PFSK-1 (cell line): ENCODE data around the gene NEUROD6. TPM values are rescaled to one million over a fixed set of nuclear protein-coding genes. Genes with fewer than 3 reads are reported as not detected.

Experiments
- FOXP2 ChIP-seq: optimal IDR thresholded peaks from 2 replicates; pipeline ENCODE3; 2011; ENCODE audit warnings: borderline replicate concordance, control low read depth, inconsistent platforms; ENCODE audit not compliant: insufficient read depth; ENCODE audit errors: extremely low read length, extremely low read depth
- POLR2AphosphoS5 ChIP-seq: IDR thresholded peaks from 2 replicates; pipeline ENCODE4 v1.6.1; 2012; ENCODE audit warnings: low read depth, mild to moderate bottlenecking, control low read depth, low read length, moderate library complexity
- SIN3A ChIP-seq: IDR thresholded peaks from 2 replicates; pipeline ENCODE4 v1.6.1; 2012; ENCODE audit warnings: mild to moderate bottlenecking, low read length, moderate library complexity, borderline replicate concordance; ENCODE audit not compliant: insufficient read depth
- TAF1 ChIP-seq: IDR thresholded peaks from 2 replicates; pipeline ENCODE4 v1.6.1; 2012; ENCODE audit warnings: low read length, control low read depth, borderline replicate concordance; ENCODE audit not compliant: insufficient read depth
- polyA plus RNA-seq: library from polyadenylated mRNA; unstranded; fragments of >200 nt; gene quantifications from one replicate; pipeline ENCODE4 v1.2.1, GENCODE V29; 2012; ENCODE audit warnings: low read depth, missing spikeins; ENCODE audit not compliant: insufficient read length
- TF ChIP-seq, protein P1 (sequence below), 2 experiments: IDR thresholded peaks; 2 replicates each; pipeline versions ENCODE4 v1.6.1 to v1.8.0; 2011 to 2012; ENCODE audit warnings: low read depth in 2 of 2, low read length in 2 of 2, control low read depth in 1 of 2, inconsistent platforms in 1 of 2, mild to moderate bottlenecking in 1 of 2, moderate library complexity in 1 of 2; ENCODE audit not compliant: insufficient read depth in 1 of 2

The NEUROD6 gene
- polyA plus RNA-seq, result not detected

DNA sequence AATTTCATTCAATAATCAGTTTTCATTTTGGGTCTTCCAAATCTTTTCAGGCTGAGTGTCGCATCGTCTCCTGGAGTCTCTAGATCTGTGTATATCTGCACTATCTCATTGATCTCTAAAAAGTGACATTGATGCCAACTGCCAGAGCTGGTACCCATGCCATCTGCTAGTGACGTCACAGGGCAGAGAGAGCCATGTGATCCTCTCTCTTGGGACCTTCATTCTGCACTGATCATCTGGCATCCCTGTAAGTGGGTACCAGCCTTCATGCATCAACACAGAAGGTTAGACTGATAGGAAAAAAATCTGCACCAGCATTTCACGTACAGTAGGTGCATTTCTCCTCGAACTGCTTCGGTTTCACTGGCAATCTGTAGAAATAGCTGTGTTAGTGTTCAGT lies at the start of gene NEUROD6:
Gene NEUROD6 (minus strand): TSS at position 124 of the 400 bp plus-strand sequence. CDS start 1,458 bp downstream, outside the sequence.
- TF ChIP-seq FOXP2 (no peak), POLR2AphosphoS5 (no peak), SIN3A (no peak), TAF1 (no peak)
- TF ChIP-seq, protein P1, sequence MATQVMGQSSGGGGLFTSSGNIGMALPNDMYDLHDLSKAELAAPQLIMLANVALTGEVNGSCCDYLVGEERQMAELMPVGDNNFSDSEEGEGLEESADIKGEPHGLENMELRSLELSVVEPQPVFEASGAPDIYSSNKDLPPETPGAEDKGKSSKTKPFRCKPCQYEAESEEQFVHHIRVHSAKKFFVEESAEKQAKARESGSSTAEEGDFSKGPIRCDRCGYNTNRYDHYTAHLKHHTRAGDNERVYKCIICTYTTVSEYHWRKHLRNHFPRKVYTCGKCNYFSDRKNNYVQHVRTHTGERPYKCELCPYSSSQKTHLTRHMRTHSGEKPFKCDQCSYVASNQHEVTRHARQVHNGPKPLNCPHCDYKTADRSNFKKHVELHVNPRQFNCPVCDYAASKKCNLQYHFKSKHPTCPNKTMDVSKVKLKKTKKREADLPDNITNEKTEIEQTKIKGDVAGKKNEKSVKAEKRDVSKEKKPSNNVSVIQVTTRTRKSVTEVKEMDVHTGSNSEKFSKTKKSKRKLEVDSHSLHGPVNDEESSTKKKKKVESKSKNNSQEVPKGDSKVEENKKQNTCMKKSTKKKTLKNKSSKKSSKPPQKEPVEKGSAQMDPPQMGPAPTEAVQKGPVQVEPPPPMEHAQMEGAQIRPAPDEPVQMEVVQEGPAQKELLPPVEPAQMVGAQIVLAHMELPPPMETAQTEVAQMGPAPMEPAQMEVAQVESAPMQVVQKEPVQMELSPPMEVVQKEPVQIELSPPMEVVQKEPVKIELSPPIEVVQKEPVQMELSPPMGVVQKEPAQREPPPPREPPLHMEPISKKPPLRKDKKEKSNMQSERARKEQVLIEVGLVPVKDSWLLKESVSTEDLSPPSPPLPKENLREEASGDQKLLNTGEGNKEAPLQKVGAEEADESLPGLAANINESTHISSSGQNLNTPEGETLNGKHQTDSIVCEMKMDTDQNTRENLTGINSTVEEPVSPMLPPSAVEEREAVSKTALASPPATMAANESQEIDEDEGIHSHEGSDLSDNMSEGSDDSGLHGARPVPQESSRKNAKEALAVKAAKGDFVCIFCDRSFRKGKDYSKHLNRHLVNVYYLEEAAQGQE (IDR thresholded peaks at IDR 0.05; ENCODE audit: insufficient read depth in 1 of 2, low read depth in 2 of 2, low read length in 2 of 2), result no peak

DNA sequence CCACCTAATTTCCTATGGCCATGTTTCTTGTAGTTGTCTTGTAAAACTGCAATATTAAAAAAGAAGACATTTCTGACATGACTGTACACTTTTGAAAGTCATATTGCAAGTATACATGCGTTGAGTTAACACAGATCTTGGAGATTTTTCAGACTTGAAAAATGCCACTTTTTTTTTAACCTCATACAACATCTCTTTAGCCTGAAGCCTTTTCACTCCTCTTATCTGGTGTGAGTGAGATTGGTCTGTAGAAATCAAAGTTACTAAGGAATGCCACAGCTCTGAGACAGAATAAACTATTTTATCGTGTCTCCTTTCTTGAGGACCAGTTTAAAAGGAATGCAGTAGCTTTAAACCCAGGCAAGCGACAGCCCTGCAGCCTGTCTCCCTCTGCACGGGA lies 43.9 kb upstream of the NEUROD6 start:
- no peak for TF ChIP-seq POLR2AphosphoS5
- TF ChIP-seq, protein P1 (IDR thresholded peaks at IDR 0.05; ENCODE audit: insufficient read depth in 1 of 2, low read depth in 2 of 2, low read length in 2 of 2), result no peak
- no peak for TF ChIP-seq SIN3A

DNA sequence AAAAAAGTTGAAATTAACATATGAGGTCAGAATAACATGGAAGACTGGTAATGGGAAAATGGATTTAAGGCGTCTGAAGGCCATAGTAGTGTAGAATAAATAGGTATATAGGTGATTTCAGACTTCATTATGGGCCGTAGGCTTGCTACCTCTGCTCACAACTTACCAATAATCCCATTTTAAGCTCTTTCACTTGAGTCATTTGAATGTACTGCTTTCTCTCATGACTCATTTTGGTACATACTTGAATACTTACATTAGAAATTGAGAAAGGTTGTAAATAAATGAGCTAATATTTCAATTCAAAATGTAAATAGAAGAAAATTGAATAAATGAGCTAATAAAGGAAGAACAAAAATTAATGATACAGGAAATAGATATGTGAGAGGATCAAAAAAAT lies 42.2 kb upstream of the NEUROD6 start:
- TF ChIP-seq FOXP2, result no peak
- TF ChIP-seq POLR2AphosphoS5, result no peak
- TF ChIP-seq SIN3A, result no peak
- TF ChIP-seq, protein P1 (IDR thresholded peaks at IDR 0.05; ENCODE audit: insufficient read depth in 1 of 2, low read depth in 2 of 2, low read length in 2 of 2), result no peak
- TF ChIP-seq TAF1, result no peak

DNA sequence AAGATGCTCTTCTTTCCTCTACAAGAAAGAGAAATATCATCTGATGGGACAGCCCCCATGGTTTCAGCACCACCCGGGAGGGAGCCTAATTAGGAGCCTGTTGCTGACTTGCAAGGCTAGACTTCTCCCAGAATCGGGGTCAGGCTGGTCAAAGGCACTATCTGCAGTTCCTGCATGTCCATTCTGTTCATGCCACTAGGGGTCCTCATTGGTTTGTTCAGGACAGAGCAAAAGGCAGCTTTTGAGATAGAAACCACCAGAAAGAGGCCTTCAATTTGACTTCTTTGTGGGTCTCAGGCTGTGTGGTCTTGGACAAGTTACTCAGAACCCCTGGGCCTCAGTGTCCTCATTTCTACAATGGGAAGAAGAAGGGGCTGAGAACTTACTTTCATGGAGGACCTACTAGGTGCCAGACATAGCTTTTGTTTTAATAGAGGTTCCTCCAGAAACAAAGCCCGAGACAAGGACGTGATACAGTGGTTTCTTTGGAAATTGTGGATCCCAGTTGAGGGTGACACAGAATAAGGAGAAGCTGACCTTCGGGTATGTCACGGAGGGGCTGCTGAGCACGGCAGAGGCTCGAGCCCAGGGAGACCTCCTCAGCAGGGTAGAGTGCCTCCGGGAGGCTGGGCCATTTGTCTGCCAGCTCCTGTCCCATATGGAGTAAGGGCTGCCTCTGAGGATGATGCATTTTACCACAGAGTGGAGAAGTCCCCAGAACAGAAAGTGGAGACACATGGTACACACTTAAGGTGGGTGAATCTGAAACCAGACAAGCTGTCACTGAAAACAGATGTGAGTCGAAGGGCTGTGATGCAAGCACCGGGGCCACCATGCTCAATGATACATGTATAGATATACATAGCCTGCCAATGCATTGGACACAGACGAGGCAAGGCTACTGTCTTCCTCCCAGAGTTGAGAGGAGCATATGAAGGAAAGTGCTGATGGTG lies 33.1 kb upstream of the NEUROD6 start:
- TF ChIP-seq, protein P1 (IDR thresholded peaks at IDR 0.05; ENCODE audit: insufficient read depth in 1 of 2, low read depth in 2 of 2, low read length in 2 of 2), result no peak
- TF ChIP-seq POLR2AphosphoS5 (no peak), SIN3A (no peak), TAF1 (no peak), FOXP2 (no peak)
